SIG-M5 treated with dmso at 0.1 percent for 504 hours (cell line): ENCODE measurements around the gene PTPRE.

Source experiments
- DNase-seq: peaks from one replicate; lab custom pipeline; 2025; ENCODE audit not compliant: unreplicated experiment; lab: John Stamatoyannopoulos, UW

PTPRE gene

GRCh38 chr10:128068398-128069285 is 161.7 kb downstream of the PTPRE start:
- no peak for DNase-seq

- DNase-seq, result peak; percentile 72
Observed at GRCh38 chr10:128069351-128070051, 162.6 kb downstream of the PTPRE start.

- no peak for DNase-seq
Observed at GRCh38 chr10:128070161-128070560, 163.3 kb downstream of the PTPRE start.

DNA sequence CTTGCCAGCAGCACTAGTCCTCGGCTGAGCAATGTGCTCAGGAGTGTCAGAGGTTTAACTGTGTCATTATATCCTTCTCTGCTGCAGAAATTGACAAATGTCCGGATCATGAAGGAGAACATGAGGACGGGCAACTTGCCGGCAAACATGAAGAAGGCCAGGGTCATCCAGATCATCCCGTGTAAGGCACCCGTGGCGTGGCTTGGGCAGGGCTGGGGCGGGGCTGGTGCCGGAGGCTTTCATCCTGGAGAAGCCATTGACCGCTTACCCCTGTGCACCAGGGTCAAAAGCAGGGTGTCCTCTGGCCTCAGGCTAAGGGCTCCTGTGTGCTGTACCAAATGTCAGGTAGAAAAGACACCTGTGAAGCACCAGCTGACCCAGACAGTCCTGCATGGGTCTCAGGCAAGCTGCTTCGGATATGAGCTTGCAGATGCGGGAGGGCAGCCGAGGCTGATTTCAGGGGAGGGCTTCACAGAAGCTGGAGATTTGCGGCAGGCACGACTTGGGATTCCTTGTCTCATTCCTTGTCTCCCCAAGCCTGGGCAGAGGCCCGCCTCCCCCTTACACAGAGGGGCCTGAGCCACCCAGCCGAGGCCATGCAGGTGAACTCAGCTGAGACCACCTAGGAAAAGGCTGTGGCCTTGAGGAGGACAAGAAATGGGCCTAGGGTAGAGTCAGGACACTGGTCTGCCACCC is 164.0 kb downstream of the PTPRE start:
- DNase-seq, result no peak

- DNase-seq, result no peak
Observed at GRCh38 chr10:128071417-128071782, 164.5 kb downstream of the PTPRE start.

- DNase-seq, result no peak
Observed at GRCh38 chr10:128072046-128072445, 165.1 kb downstream of the PTPRE start.

DNA sequence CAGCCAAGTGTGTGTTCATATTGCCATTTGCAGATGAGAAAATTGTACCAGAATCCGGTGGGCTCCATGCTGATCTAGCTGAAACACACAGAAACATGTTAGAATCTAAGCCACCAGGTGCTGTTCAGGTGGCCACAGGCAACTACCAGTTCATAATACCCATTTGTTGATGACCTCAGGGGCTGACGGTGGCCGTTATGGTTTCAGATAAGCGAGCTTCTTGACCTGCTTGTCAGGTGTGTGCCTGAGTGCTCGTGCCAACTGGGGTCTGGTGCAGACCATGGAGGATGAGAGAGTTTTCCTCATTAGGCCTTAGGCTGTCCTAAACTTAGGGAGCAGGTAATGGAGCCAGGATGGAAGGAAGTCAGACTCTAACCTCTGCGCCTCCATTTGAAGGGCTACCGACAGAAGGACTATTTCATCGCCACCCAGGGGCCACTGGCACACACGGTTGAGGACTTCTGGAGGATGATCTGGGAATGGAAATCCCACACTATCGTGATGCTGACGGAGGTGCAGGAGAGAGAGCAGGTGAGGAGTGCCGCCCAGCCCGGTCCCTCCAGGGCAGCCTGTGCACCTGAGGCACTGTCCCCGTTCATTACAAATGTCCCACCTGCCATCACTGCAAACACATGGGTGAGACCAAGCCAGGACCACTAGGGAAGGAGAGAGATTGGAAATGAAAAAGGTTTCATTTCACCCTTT is 166.2 kb downstream of the PTPRE start:
- no peak for DNase-seq

- DNase-seq, result no peak
Observed at GRCh38 chr10:128073890-128074289, 167.0 kb downstream of the PTPRE start.

DNA sequence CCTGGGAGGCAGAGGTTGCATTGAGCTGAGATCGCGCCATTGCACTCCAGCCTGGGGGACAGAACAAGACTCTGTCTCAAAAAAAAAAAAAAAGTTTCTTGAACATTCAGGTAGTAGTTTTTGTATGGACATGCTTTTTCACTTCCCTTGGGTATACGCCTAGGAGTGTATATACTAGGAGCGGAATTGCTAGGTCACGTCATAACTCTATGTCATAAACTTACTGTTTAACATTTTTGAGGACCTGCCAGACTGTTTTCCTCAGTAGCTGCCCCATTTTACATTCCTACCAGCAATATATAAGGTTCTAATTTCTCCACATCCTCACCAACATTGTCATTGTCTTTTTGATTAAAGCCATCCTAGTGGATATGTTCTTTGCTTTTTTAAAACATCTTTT is 167.7 kb downstream of the PTPRE start:
- no peak for DNase-seq

DNA sequence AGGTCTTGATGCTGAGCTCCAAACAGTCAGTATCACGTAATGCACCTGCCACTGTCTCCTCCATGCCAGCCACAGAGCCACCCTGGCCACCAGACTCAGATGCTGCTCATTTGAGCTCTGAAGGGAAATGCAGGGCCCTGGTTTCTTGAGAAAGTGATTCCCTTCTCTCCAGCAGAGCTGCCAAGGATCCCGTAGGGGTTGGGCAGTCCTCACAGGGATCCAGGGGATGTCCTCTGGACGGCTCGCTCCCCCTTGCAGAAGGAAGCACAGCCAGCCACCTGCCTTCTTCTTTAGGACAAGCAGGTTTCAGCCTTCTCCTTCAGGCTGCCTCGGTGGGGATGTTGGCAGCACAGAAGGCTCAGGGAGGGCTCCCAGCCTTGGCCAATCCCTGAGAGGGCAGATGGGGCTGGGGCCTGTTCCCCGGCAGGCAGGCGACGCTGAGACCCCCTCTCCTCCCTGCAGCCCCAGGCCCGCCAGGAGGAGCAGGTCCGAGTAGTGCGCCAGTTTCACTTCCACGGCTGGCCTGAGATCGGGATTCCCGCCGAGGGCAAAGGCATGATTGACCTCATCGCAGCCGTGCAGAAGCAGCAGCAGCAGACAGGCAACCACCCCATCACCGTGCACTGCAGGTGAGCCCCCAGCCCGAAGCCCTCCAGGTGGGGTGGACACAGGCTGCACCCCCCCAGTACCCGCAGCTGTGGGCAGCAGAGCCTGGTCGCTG is 170.4 kb downstream of the PTPRE start:
- no peak for DNase-seq

DNA sequence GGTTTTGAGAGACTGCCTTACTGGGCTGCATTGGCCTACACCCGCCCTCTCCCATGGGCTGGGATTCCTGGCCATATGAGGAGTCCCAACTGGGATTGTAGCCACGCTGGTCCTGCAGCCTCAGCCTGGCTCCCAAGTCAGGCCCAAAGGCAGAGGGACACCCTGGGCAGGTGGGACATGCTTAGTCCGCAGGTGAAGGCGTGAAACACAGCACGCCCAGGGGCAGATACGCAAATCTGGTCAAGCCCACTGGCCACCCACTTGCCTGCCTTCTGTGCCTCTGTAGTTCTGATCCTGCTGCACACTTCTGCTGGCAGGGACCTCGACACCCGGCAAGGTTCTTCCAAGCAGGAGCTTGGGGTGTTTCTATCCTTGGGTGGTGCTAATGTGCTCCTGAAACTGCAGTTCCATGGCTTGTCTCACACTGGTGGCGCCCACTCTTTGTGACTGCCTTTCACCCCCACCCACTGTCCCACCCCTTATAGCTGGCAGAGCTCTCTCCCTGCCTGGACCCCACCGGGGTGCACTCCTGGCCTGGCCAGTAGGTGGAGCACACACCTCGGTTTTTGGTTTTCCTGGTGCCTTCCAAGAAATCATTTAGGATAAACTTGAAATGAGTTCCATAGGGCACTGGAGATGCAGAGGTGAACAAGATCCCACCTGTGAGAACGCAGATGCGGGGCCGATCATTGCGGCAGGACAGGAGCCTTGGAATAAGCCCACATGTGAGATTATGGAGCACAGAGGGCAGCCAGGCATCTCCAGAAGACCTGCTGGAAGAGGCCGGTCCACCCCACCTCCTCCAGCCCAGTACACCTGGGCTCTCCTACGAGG is 171.4 kb downstream of the PTPRE start:
- DNase-seq, result no peak

GRCh38 chr10:128080231-128080630 is 173.3 kb downstream of the PTPRE start:
- DNase-seq, result no peak

DNA sequence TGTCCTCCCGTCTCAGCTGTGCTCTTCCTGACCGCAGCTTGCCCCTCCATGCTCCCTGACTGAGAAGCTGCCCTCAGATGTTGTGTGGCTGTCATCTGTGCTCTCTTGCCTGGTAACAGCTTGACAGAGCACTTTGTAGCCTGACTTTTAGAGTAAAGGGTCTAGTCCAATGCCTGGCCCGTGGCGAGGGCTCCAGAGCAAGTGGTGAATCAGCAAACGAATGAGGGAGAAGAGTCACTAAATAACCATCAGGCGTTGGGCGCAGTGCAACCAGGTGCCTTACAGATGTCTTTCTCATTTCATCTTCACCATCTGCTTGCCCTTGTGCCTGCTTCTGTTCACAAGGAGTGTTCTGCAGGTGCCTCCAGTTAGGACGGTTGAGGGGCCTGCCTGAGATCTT is 173.7 kb downstream of the PTPRE start:
- DNase-seq, result no peak

DNA sequence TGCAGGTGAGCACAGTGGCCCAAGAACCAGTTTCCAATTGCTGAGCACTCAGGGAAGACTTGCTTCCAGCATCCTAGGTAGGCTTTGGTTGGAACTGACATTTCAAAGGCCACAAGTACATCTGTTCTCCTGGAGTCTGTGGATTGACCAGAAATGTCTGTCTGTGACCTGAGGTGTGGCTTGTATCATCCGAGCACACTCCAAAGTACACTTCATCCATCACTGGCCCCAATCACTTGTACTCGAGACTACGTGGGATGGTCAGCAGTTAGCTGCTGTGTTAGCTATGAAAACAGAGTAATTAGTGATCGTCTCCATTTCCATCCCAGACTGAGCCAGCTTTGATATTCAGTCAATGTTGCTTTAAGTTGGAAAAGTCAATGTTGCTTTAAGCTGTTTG is 174.3 kb downstream of the PTPRE start:
- no peak for DNase-seq

- DNase-seq, result no peak
Observed at GRCh38 chr10:128081720-128082119, 174.8 kb downstream of the PTPRE start.

DNA sequence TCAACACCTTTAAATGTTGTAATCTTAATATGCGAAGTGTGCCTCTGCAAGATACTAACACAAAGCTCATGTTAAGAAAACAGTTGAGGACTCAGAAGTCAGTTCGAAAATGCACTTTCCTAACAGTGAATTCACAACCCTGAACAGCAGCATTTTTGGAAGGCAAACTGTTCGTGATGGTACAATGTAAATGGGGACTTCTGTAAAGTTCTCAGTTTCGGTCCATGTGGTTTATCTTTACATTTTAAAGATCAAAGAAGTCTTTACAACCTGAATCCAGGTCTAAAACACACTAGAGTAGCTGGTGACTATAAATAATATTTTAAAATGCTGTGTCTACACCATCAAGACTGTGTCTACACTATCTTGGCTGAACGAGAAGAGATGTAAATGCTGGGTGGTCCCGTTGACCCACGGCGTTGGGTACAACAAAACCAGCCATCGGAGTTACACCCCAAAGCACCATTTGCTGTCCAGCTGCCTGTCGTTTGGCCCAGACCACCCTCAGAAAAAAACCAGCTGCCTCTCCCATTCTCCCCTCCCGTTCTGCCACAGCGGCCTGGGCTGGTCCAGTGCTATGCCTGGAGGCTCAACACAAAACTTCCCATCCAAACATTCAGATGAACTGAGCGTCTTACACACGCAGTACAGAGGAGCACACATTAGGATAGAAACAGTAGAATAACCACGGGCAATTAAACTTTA is 176.4 kb downstream of the PTPRE start:
- no peak for DNase-seq

GRCh38 chr10:128084364-128084763 is 177.5 kb downstream of the PTPRE start:
- no peak for DNase-seq

GRCh38 chr10:128084991-128085390 is 178.1 kb downstream of the PTPRE start:
- no peak for DNase-seq
